Measurements from ENCODE around the gene UBE4B.

DNA sequence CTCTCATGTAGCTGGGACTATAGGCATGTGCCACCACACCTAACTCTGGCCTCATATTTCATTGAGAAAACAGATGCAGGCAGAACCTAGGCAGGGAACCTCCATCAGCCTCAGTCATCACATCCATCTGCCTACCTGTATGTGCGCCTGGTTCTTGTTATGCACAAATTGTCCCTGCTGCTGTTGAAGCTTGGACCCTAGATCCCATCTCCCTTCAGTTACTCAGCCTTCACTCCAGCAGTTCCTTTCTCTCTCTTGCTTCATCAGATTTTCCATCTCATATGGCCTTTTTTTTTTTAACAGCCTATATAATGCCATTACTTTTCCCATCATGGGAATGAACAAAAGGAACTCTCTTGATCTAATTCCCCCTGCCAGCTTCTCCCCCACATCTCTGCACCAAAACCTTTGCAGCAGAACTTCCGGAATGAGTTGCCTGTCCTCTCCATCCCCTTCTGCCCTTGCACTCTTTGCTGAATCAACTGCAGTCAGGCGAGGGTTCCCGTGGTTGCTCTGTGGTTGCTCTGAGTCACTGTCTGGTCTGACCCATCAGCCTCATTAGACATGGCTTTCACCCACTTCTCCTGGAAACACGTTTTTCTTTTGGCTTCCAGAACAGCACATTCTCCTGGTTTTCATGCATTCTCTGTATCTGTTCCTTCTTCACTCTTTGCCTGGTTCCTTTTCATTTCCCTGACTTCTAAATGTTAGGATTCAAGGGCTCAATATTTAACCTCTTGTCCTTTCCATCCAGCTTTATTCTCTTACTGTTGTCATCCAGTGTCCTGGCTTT, 41.5 kb downstream of the UBE4B start:
- TF ChIP-seq, protein P1, sequence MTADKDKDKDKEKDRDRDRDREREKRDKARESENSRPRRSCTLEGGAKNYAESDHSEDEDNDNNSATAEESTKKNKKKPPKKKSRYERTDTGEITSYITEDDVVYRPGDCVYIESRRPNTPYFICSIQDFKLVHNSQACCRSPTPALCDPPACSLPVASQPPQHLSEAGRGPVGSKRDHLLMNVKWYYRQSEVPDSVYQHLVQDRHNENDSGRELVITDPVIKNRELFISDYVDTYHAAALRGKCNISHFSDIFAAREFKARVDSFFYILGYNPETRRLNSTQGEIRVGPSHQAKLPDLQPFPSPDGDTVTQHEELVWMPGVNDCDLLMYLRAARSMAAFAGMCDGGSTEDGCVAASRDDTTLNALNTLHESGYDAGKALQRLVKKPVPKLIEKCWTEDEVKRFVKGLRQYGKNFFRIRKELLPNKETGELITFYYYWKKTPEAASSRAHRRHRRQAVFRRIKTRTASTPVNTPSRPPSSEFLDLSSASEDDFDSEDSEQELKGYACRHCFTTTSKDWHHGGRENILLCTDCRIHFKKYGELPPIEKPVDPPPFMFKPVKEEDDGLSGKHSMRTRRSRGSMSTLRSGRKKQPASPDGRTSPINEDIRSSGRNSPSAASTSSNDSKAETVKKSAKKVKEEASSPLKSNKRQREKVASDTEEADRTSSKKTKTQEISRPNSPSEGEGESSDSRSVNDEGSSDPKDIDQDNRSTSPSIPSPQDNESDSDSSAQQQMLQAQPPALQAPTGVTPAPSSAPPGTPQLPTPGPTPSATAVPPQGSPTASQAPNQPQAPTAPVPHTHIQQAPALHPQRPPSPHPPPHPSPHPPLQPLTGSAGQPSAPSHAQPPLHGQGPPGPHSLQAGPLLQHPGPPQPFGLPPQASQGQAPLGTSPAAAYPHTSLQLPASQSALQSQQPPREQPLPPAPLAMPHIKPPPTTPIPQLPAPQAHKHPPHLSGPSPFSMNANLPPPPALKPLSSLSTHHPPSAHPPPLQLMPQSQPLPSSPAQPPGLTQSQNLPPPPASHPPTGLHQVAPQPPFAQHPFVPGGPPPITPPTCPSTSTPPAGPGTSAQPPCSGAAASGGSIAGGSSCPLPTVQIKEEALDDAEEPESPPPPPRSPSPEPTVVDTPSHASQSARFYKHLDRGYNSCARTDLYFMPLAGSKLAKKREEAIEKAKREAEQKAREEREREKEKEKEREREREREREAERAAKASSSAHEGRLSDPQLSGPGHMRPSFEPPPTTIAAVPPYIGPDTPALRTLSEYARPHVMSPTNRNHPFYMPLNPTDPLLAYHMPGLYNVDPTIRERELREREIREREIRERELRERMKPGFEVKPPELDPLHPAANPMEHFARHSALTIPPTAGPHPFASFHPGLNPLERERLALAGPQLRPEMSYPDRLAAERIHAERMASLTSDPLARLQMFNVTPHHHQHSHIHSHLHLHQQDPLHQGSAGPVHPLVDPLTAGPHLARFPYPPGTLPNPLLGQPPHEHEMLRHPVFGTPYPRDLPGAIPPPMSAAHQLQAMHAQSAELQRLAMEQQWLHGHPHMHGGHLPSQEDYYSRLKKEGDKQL (CRISPR knock-in tag; IDR thresholded peaks at IDR 0.05; ENCODE audit: borderline replicate concordance) = no peak
- TF ChIP-seq MYNN (IDR thresholded peaks at IDR 0.05) = no peak
- TF ChIP-seq MYNN (CRISPR knock-in tag; IDR thresholded peaks at IDR 0.05) = no peak
- no peak for TF ChIP-seq CREB1 (IDR thresholded peaks at IDR 0.05)
- TF ChIP-seq CREB1 (CRISPR knock-in tag; IDR thresholded peaks at IDR 0.05) = no peak
- peak in 1 of 2 experiments; percentile 4; a peak in 1 of 4 replicates for TF ChIP-seq RAD21 (CRISPR knock-in tag; conservative IDR thresholded peaks at IDR 0.05 in 1 of 2, IDR thresholded peaks at IDR 0.05 in 1 of 2)
- TF ChIP-seq CTCF (IDR thresholded peaks at IDR 0.05 in 2 of 3, conservative IDR thresholded peaks at IDR 0.05 in 1 of 3; ENCODE audit: insufficient read depth in 2 of 3, low read depth in 1 of 3, low read length in 3 of 3) = no peak
- no peak for TF ChIP-seq PML (IDR thresholded peaks at IDR 0.05; ENCODE audit: low read length)
- TF ChIP-seq MEIS2 (IDR thresholded peaks at IDR 0.05; ENCODE audit: partially characterized antibody) = no peak

All from K562 (cell line).